HepG2 (cell line): Measurements from ENCODE around the gene HMGCR.
"Not testable (repeated sequence)": the region's sequence is repeated elsewhere in the genome, so short reads cannot be mapped to it uniquely, and the experiment has no call there.

Experiments
- FOSL1 ChIP-seq: sonication (generic); formaldehyde crosslinking; IDR thresholded peaks from 2 replicates; pipeline ENCODE4 v1.9.0; 2021; ENCODE audit warnings: missing genetic modification reagents, borderline replicate concordance
- IRF2 ChIP-seq: IDR thresholded peaks from 2 replicates; pipeline ENCODE4 v1.6.1; 2018; ENCODE audit warnings: missing genetic modification reagents, missing compliant biosample characterization
- KLF16 ChIP-seq, 2 experiments: sonication (generic) in 1 of 2; formaldehyde crosslinking in 1 of 2; IDR thresholded peaks; 2 replicates each; pipeline versions ENCODE4 v1.6.1 to v1.8.0; 2016 to 2023; ENCODE audit warnings: missing genetic modification reagents in 2 of 2, missing compliant biosample characterization in 1 of 2
- MAFG ChIP-seq: sonication (generic); formaldehyde crosslinking; IDR thresholded peaks from 2 replicates; pipeline ENCODE4 v1.5.1; 2020; ENCODE audit warnings: mild to moderate bottlenecking, missing genetic modification reagents
- POLR2A ChIP-seq, 2 experiments: IDR thresholded peaks; 2 replicates each; pipeline ENCODE4 v1.6.1; 2011; ENCODE audit warnings: low read depth in 2 of 2, low read length in 2 of 2, mild to moderate bottlenecking in 1 of 2, moderate library complexity in 1 of 2; ENCODE audit not compliant: insufficient read depth in 1 of 2
- TF ChIP-seq, protein P1 (sequence below): fragments of 450-650 bp; IDR thresholded peaks from 2 replicates; pipeline ENCODE4 v1.6.1; 2017

DNA sequence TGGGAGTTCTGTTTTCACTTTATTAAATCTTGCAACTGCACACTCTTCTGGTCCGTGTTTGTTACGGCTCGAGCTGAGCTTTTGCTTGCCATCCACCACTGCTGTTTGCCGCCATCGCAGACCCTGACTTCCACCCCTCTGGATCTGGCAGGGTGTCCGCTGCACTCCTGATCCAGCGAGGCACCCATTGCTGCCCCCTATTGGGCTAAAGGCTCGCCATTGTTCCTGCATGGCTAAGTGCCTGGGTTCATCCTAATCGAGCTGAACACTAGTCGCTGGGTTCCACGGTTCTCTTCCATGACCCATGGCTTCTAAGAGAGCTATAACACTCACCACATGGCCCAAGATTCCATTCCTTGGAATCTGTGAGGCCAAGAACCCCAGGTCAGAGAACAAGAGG lies 32.5 kb upstream of the HMGCR start:
- not testable (repeated sequence) for TF ChIP-seq KLF16 (CRISPR knock-in tag; IDR thresholded peaks at IDR 0.05); MAFG (CRISPR knock-in tag); POLR2A (IDR thresholded peaks at IDR 0.05; ENCODE audit: insufficient read depth in 1 of 2, low read depth in 2 of 2, low read length in 2 of 2); IRF2 (CRISPR knock-in tag); FOSL1 (CRISPR knock-in tag)
- TF ChIP-seq, protein P1, sequence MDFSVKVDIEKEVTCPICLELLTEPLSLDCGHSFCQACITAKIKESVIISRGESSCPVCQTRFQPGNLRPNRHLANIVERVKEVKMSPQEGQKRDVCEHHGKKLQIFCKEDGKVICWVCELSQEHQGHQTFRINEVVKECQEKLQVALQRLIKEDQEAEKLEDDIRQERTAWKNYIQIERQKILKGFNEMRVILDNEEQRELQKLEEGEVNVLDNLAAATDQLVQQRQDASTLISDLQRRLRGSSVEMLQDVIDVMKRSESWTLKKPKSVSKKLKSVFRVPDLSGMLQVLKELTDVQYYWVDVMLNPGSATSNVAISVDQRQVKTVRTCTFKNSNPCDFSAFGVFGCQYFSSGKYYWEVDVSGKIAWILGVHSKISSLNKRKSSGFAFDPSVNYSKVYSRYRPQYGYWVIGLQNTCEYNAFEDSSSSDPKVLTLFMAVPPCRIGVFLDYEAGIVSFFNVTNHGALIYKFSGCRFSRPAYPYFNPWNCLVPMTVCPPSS, result not testable (repeated sequence)
